ENCODE results near the gene NSD1. TPM values are rescaled to one million over a fixed set of nuclear protein-coding genes. Genes with fewer than 3 reads are reported as not detected.

The NSD1 gene
- total RNA-seq, 4 donors from 2014 or later = 41.1 to 58.4 (median 49.5) TPM

GRCh38 chr5:177133853-177134696 is 502 bp downstream of the NSD1 start:
- Histone ChIP-seq H3K4me3 (peak overlapping the region; percentile 50 to 80), H3K36me3 (peaks cover 0 to 20% of the 10 kb centered on the region in 2 donors), H3K9me3 (no peaks in the 10 kb centered on the region), H3K4me1 (peaks cover 10 to 64% (median 32%) of the 10 kb centered on the region in 3 donors), H3K27ac (peak overlapping the region; percentile 59 to 97 (median 92)), H3K27me3 (no peaks in the 10 kb centered on the region)
- peak; percentile 64 for ATAC-seq
- no peak for TF ChIP-seq POLR2A (IDR thresholded peaks at IDR 0.05)
- TF ChIP-seq CTCF (IDR thresholded peaks at IDR 0.05) = no peak
- TF ChIP-seq POLR2AphosphoS5 (IDR thresholded peaks at IDR 0.05) = no peak
- no peak for TF ChIP-seq EP300 (IDR thresholded peaks at IDR 0.05)
- 0% methylated on average over 1 of the region's 83 CpGs; no CpG with 5 or more reads in 1 of the 2 donors for WGBS, 2 donors (ENCODE audit: low coverage in 1 of 2)

GRCh38 chr5:177134697-177135225 is 1.2 kb downstream of the NSD1 start:
- Histone ChIP-seq H3K4me3 (peak overlapping the region; percentile 50 to 80), H3K4me1 (peaks cover 10 to 71% (median 32%) of the 10 kb centered on the region in 3 donors), H3K27me3 (no peaks in the 10 kb centered on the region), H3K9me3 (no peaks in the 10 kb centered on the region), H3K27ac (peak overlapping the region; percentile 16 to 97 (median 92)), H3K36me3 (peaks cover 0 to 20% of the 10 kb centered on the region in 2 donors)
- ATAC-seq = no peak
- WGBS, 2 donors (ENCODE audit: low coverage in 1 of 2) = 7 to 20% methylated on average over 9 of the region's 13 CpGs
- TF ChIP-seq CTCF (IDR thresholded peaks at IDR 0.05) (no peak), POLR2A (IDR thresholded peaks at IDR 0.05) (no peak), EP300 (IDR thresholded peaks at IDR 0.05) (no peak), POLR2AphosphoS5 (IDR thresholded peaks at IDR 0.05) (no peak)

- Histone ChIP-seq H3K27ac (no peak overlapping the region), H3K9me3 (no peaks in the 10 kb centered on the region), H3K27me3 (no peaks in the 10 kb centered on the region), H3K4me3 (no peak overlapping the region), H3K4me1 (peaks cover 4 to 75% (median 30%) of the 10 kb centered on the region in 3 donors), H3K36me3 (peaks cover 0 to 60% of the 10 kb centered on the region in 2 donors)
- TF ChIP-seq EP300 (IDR thresholded peaks at IDR 0.05) = no peak
- TF ChIP-seq POLR2AphosphoS5 (IDR thresholded peaks at IDR 0.05) = no peak
- TF ChIP-seq POLR2A (IDR thresholded peaks at IDR 0.05) = no peak
- TF ChIP-seq CTCF (IDR thresholded peaks at IDR 0.05) = no peak
- ATAC-seq = no peak
- WGBS, 2 donors (ENCODE audit: low coverage in 1 of 2) = 93 to 100% methylated on average over 2 of the region's 2 CpGs
Observed at GRCh38 chr5:177140312-177140711, 6.7 kb downstream of the NSD1 start.

- H3K4me3 ChIP-seq = no peak overlapping the region
- H3K27ac ChIP-seq = no peak overlapping the region
- H3K9me3 ChIP-seq = no peaks in the 10 kb centered on the region
- no peak for ATAC-seq
- WGBS, 2 donors (ENCODE audit: low coverage in 1 of 2) = 71 to 77% methylated on average over 2 to 3 of the region's 3 CpGs
- no peaks in the 10 kb centered on the region for H3K27me3 ChIP-seq
- H3K36me3 ChIP-seq = peaks cover 0 to 54% of the 10 kb centered on the region in 2 donors
- H3K4me1 ChIP-seq = peaks cover 0 to 63% (median 18%) of the 10 kb centered on the region in 3 donors
- no peak for TF ChIP-seq POLR2A (IDR thresholded peaks at IDR 0.05)
Observed at GRCh38 chr5:177141496-177141895, 7.9 kb downstream of the NSD1 start.

- TF ChIP-seq EP300 (IDR thresholded peaks at IDR 0.05) (no peak), POLR2AphosphoS5 (IDR thresholded peaks at IDR 0.05) (no peak), POLR2A (IDR thresholded peaks at IDR 0.05) (no peak), CTCF (IDR thresholded peaks at IDR 0.05) (no peak)
- Histone ChIP-seq H3K9me3 (no peaks in the 10 kb centered on the region), H3K27me3 (no peaks in the 10 kb centered on the region), H3K4me1 (peaks cover 0 to 62% (median 13%) of the 10 kb centered on the region in 3 donors), H3K4me3 (no peak overlapping the region), H3K27ac (no peak overlapping the region), H3K36me3 (peaks cover 0 to 60% of the 10 kb centered on the region in 2 donors)
- no peak for ATAC-seq
- 65 to 72% methylated on average over 2 of the region's 2 CpGs for WGBS, 2 donors (ENCODE audit: low coverage in 1 of 2)
Observed at GRCh38 chr5:177142098-177142611, 8.6 kb downstream of the NSD1 start.

Measured in gastroesophageal sphincter (tissue), 4 donors.